ENCODE results near the gene NPIPB9. TPM values are rescaled to one million over a fixed set of nuclear protein-coding genes. Genes with fewer than 3 reads are reported as not detected.
A peak's percentile ranks its signal among the peaks of the same experiment; 100 is the strongest.
"Not testable (repeated sequence)": the region's sequence is repeated elsewhere in the genome, so short reads cannot be mapped to it uniquely, and the experiment has no call there.

Gene NPIPB9
- total and polyA plus RNA-seq, 2 experiments from 2014 or later: 2.1 to 6.2 TPM

GRCh38 chr16:28749997-28750465 lies 1.6 kb upstream of the NPIPB9 start:
- not testable (repeated sequence) for H3K27ac Mint-ChIP-seq; H3K27me3 ChIP-seq (ENCODE audit: insufficient read depth); H3K79me2 ChIP-seq (replicated peaks; ENCODE audit: insufficient read depth); H3K9me2 ChIP-seq (ENCODE audit: insufficient read depth); H3K27ac ChIP-seq (ENCODE audit: low read depth); H3K27me3 Mint-ChIP-seq (ENCODE audit: insufficient read depth, low read depth, poor library complexity); H3K36me3 ChIP-seq (ENCODE audit: insufficient read depth); H2AFZ ChIP-seq; DNase-seq (ENCODE audit: low spot score); H3K4me1 Mint-ChIP-seq; H3F3A ChIP-seq (replicated peaks; ENCODE audit: low read depth); H3K4me3 Mint-ChIP-seq; H4K20me1 ChIP-seq (replicated peaks; ENCODE audit: insufficient read depth); H3K4me2 ChIP-seq; H3K9me3 Mint-ChIP-seq; H3K4me3 ChIP-seq; H3K36me3 Mint-ChIP-seq (ENCODE audit: low read depth); H3K4me1 ChIP-seq (ENCODE audit: insufficient read depth)
- ATAC-seq: peak; percentile 94
- peak in 1 of 2 experiments; percentile 26; a peak in 2 of 4 replicates for TF ChIP-seq CTCF (conservative IDR thresholded peaks at IDR 0.05; ENCODE audit: low read depth in 2 of 2)

- ATAC-seq: peak; percentile 80
- not testable (repeated sequence) for H3F3A ChIP-seq (replicated peaks; ENCODE audit: low read depth); H3K9me3 Mint-ChIP-seq; H3K27me3 Mint-ChIP-seq (ENCODE audit: insufficient read depth, low read depth, poor library complexity); H3K79me2 ChIP-seq (replicated peaks; ENCODE audit: insufficient read depth); H3K27ac Mint-ChIP-seq; H3K4me2 ChIP-seq; DNase-seq (ENCODE audit: low spot score); H4K20me1 ChIP-seq (replicated peaks; ENCODE audit: insufficient read depth); H3K36me3 ChIP-seq (ENCODE audit: insufficient read depth); H3K9me2 ChIP-seq (ENCODE audit: insufficient read depth); H2AFZ ChIP-seq; H3K4me3 Mint-ChIP-seq; H3K4me1 Mint-ChIP-seq; H3K4me1 ChIP-seq (ENCODE audit: insufficient read depth); H3K27me3 ChIP-seq (ENCODE audit: insufficient read depth); H3K4me3 ChIP-seq; H3K27ac ChIP-seq (ENCODE audit: low read depth); H3K36me3 Mint-ChIP-seq (ENCODE audit: low read depth)
These were observed 1.0 kb upstream of the NPIPB9 start for GRCh38 chr16:28750469-28751067.

DNA sequence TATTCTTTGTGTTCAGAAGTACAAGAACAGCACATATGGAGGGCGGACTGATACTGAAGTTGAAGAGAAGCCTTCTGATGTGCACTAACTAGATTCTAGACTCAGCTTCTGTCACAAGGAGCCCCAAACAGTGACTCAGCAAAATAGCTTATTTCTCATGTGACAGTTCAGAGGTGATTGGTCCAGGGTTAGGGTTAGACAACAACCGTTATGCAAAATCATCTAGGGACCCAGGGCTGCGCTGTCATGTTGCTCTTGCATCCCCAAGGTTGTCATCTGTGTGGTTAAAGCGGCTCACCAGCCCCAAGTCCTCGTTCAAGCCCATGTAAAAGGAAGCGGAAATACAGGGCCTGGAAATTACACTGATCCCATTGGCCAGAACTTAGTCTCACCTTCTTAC lies 30.1 kb downstream of the NPIPB9 start:
- H3K4me1 Mint-ChIP-seq; H3K79me2 ChIP-seq (replicated peaks; ENCODE audit: insufficient read depth); H3K27me3 ChIP-seq (ENCODE audit: insufficient read depth); H3F3A ChIP-seq (replicated peaks; ENCODE audit: low read depth); H3K27ac Mint-ChIP-seq; H3K36me3 ChIP-seq (ENCODE audit: insufficient read depth); ATAC-seq; H3K4me2 ChIP-seq; H3K4me3 Mint-ChIP-seq; H3K4me3 ChIP-seq; DNase-seq (ENCODE audit: low spot score); H3K9me2 ChIP-seq (ENCODE audit: insufficient read depth); H4K20me1 ChIP-seq (replicated peaks; ENCODE audit: insufficient read depth); H2AFZ ChIP-seq; H3K36me3 Mint-ChIP-seq (ENCODE audit: low read depth); H3K9me3 Mint-ChIP-seq; H3K27me3 Mint-ChIP-seq (ENCODE audit: insufficient read depth, low read depth, poor library complexity); H3K4me1 ChIP-seq (ENCODE audit: insufficient read depth); H3K27ac ChIP-seq (ENCODE audit: low read depth): not testable (repeated sequence)

GRCh38 chr16:28782357-28782756 lies 30.8 kb downstream of the NPIPB9 start:
- H3K79me2 ChIP-seq (replicated peaks; ENCODE audit: insufficient read depth); H3K36me3 ChIP-seq (ENCODE audit: insufficient read depth); H3F3A ChIP-seq (replicated peaks; ENCODE audit: low read depth); H3K9me3 Mint-ChIP-seq; H3K27me3 ChIP-seq (ENCODE audit: insufficient read depth); H4K20me1 ChIP-seq (replicated peaks; ENCODE audit: insufficient read depth); H3K27ac Mint-ChIP-seq; H3K4me1 ChIP-seq (ENCODE audit: insufficient read depth); H3K4me1 Mint-ChIP-seq; H3K27ac ChIP-seq (ENCODE audit: low read depth); H2AFZ ChIP-seq; H3K27me3 Mint-ChIP-seq (ENCODE audit: insufficient read depth, low read depth, poor library complexity); H3K9me2 ChIP-seq (ENCODE audit: insufficient read depth); H3K36me3 Mint-ChIP-seq (ENCODE audit: low read depth); DNase-seq (ENCODE audit: low spot score); H3K4me3 Mint-ChIP-seq; H3K4me2 ChIP-seq; H3K4me3 ChIP-seq: not testable (repeated sequence)
- ATAC-seq: peak; percentile 86

DNA sequence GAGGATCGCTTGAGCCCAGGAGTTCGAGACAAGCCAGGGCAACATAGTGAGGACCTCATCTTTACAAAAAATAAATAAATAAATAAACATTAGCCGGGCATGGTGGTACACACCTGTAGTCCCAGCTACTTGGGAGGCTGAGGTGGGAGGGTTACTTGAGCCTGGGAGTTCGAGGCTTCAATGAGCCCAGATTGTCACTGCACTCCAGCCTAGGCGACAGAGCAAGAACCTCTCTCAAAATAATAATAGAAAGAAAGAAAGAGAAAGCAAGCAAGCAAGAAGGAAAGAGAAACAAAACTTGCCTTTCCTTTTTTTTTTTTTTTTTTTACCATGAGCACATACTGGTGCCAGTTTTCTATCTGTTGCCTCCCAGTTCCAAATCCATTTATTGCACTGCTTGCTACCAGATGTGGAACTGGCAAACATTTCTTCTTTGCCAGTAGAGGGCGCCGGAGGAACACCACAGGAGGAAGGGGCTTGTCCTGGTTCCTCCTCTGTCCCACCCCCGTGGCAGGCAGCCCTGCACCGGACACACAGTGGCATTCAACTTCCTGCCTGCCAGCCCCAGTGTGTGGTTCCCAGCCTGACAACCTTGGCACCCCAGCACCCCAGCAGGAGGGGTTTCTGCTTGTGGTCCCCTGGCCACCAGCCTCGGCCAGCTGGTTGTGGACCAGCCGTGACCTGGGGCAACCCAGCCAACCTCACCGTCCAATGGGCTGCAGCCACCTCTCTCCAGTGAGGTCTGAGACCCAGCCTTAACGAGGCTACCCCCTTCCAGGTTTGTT lies 50.8 kb downstream of the NPIPB9 start:
- H4K20me1 ChIP-seq (replicated peaks; ENCODE audit: insufficient read depth); H3K79me2 ChIP-seq (replicated peaks; ENCODE audit: insufficient read depth); H3K9me2 ChIP-seq (ENCODE audit: insufficient read depth); H3K27me3 Mint-ChIP-seq (ENCODE audit: insufficient read depth, low read depth, poor library complexity); H3K27ac ChIP-seq (ENCODE audit: low read depth); H3F3A ChIP-seq (replicated peaks; ENCODE audit: low read depth); H3K36me3 Mint-ChIP-seq (ENCODE audit: low read depth); H3K9me3 Mint-ChIP-seq; H3K27ac Mint-ChIP-seq; H3K4me1 Mint-ChIP-seq; H3K4me1 ChIP-seq (ENCODE audit: insufficient read depth); H2AFZ ChIP-seq; H3K36me3 ChIP-seq (ENCODE audit: insufficient read depth); DNase-seq (ENCODE audit: low spot score); H3K27me3 ChIP-seq (ENCODE audit: insufficient read depth); H3K4me2 ChIP-seq: not testable (repeated sequence)
- peak; percentile 95 for ATAC-seq
- H3K4me3 ChIP-seq: 0 out of 2 replicates have a peak overlapping the region, but pooled peaks have one; percentile 20
- peak overlapping the region; percentile 63; the same call in 2 of the 3 replicates for H3K4me3 Mint-ChIP-seq

Measured in GM23338 (cell line).